HG03469 (cell line): Measurements from ENCODE around the gene SPAG4.
A peak's percentile ranks its signal among the peaks of the same experiment; 100 is the strongest.

Source experiments
- ATAC-seq: cut with Tn5 transposase; IDR thresholded peaks from one replicate; pipeline ENCODE4 v1.9.1; 2021; ENCODE audit warnings: mild to moderate bottlenecking, moderate library complexity, moderate number of reproducible peaks; ENCODE audit not compliant: unreplicated experiment

SPAG4 gene

DNA sequence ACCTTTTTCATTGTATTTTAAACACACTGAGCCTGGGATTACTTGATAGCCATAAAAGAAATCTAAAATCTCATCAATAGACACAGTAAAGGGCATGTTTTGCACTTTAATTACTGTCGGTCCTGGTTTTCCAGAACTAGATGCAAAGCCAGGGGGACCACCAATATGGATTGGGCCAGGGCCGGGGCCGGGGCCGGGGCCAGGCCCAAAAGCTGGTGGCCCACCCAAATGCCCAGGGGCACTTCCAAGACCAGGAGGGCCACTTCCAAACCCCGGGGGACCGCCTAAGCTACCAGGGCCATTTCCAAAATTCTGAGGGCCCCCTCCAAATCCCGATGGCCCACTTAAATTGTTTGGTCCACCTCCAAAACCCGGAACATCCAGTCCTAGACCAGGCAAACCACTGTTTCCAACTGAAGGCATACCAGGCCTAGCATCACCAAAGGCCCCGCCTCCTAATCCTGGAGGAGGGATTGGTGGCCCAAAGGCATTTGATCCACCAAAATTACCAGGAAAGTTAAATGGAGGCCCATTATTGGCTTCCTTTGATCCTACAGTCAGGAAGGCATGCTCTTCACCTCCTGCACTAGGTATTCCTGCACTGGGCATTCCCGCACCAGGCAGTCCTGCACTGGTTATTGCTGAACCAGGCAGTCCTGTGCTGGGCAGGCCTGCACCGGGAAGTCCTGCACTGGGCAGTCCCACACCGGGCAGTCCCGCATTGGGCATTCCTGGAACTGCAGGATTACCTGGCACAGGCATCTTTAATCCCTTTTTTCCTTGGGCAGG, 37.2 kb downstream of the SPAG4 start:
- ATAC-seq = no peak

DNA sequence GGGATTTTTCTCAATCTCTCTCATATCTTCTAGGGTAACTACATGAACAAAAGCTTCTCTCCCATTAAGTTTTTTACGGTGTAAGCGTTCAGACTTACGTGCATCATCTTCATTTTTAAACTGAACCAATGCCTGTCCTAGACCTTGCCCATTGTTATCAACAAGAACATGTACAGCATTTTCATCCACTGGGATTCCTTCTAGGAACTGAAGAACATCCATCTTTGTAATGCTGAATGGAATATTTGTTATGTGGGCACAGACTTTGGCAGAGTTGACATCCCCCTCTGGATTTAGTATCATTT, 37.8 kb downstream of the SPAG4 start:
- ATAC-seq = no peak

DNA sequence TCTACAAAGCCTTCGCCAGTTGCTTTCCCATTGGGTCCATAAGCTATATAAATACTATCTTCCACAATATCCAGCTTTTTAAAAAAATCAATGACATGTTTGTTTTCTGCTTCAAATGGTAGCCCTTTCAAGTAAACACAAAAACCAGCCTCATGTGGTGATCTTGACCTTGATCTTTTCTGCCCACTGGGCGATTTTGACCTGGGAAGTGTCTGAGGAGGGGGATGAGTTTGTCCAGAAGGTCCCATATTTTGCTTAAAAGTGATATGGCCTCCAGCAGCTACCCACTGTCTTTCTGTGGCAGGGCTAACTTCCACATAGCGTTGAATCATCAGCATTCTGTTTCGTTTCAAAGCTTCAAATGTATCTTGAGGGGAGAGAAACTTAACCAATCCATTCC, 38.3 kb downstream of the SPAG4 start:
- no peak for ATAC-seq

DNA sequence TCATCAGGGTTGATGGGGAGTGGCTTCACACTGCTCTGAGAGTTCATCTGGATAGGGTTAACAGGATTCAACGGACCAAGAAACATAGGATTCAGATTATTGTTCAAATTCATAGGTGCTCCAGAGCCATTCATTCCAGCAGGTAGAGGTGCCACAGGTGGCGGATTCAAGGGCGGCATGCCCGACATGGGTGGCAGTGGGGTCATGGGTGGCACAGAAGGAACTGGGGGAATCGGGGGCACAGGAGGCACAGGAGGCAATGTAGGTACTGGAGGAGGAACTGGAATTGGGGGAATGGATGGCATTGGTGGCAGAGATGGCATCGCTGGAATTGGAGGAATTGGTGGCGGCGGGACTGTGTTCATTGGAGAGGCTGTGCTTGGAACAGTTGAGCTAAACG, 38.8 kb downstream of the SPAG4 start:
- no peak for ATAC-seq

DNA sequence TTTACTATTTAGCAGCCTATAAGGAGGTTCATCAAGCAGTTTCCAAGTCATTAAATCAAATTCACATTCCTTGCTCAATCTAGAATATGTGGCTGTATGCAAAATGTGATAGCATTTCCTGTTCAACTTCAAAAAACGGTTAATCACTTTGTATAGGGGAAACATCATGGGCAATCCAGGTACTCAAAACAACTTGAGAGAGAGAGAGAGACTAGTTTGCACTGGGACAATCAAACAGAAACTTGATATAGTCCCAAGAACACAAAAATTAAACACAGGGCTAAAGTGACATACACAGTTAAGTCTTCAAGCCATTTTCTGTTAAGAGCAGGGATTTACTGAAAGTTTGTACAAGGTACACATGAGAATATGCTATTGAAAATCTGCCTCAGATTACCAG, 41.6 kb downstream of the SPAG4 start:
- ATAC-seq = no peak

DNA sequence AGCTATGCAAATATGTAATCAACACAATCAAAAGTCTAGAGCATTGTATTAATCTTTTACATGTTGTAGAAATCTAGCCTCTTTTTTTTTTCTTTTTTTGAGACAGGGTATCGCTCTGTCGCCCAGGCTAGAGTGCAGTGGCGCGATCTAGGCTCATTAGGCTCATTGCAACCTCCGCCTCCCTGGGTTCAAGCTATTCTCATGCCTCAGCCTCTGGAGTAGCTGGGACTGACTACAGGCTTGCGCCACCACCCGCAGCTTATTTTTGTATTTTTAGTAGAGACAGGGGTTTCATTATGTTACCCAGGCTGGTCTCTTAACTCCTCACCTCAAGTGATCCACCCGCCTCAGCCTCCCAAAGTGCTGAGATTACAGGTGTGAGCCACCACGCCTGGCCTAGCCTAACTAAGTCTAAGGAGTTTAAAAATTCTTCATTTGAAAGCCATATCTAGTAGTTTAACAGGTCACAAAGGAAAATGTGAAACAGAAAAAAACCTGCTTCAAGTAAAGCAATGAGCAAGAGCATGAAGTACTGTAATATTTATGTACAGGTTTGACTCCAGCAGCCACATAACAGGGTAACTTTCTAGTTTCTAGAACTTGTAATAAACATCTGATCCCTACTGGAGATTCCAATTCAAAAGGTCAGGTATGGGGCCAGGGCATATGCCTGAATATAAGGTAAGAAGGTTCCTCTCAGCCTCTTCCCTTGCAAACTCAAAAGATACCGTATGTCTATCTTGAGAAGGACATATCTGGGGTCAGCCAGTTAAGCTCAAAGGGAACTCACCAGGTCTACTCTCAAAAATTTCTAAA, 44.7 kb downstream of the SPAG4 start:
- ATAC-seq = no peak

DNA sequence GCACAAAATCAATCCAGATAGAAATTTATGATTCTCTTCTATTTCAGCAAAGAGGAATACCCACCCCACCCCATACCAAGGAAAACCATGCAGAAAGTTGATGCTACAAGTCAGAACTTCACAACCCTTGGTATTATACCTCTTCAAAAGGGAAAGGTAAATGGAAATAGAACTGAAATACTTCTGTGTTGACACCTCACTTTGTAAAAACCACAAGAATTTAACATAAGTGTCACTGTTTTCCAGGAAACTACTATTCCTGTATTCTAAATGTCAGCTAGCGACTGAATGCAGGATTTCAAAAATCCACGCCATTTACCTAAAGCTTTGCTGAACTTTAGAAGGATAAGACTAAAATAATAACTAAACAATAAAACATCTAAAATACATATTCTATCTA, 45.4 kb downstream of the SPAG4 start:
- ATAC-seq = no peak

DNA sequence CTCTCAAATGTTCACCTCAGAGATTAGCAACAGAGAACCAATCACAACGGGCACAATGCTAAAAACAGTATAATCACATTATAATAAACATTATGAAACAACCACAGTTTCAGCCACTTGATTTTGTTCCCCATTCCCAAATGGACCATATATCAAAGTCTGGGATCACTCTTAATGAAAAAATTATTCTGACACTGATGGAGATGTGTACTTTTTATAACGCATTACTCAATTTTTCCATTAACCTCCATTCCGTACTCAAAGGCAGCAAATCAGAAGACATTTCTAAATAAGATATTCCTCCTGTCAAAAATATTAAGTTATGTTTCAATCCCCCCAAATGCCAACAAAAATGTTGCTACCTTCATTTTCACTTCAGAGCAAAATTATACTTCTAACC, 46.3 kb downstream of the SPAG4 start:
- ATAC-seq = no peak

DNA sequence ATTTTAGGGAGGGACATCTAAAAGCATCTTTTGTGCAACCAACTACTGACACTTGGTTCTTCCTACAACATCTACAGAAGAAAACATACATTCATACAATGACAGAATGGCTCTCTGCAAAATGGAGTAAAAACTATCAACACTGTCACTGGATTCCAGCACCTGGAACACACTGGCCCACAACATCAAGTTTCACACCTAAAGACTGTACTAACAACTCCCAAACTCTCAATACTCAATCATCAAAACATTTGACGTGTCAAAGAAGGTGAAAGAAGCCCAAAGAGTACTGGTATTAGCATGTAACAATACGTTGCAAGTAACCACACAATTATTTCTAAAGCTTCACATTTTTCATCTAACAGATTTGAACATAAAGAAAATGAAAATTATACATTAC, 46.9 kb downstream of the SPAG4 start:
- no peak for ATAC-seq

DNA sequence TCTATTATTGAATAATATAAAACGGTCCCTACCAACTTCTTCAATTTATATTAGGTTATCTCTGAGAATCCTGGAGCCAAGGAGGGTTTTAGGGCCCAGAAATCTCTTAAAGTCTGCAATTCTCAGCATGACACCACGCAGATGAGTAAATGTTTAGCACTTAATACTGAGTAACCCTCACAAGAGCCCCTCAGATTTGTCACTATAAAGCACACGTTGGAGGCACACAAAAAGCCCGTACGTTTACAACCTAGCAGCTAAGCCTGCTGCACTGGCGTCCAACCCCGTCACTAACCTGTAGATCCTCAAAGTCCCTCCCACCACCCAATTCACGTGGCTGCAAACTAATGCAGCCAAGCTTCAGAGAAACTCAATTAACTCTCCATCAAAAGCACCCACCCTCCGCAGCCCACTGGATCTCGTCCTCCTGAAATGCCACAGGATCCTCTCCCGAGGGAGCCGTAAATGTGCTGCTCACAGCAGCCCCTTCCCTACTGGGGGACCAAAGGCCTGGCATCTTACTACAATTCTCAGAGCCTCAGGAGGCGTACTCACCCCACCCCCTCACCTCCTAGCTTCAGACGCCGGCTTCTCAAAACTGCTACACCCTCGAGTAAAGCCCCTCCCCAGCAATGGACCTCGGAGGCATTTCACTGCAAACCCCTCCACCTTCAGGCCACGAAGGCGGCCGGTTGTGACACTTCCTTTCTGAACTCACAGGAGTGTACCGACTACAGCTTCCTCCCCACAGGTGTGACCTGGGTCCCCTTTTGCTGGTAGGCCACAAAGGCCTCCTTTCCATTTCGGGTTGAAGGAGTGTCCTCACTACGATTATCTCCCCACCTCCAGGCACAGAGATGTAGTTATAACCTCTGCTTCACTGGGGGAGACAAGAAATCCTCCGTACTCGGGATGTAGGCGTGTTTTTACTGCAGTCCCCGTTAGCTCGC, 48.2 kb downstream of the SPAG4 start:
- peak; percentile 7 for ATAC-seq

DNA sequence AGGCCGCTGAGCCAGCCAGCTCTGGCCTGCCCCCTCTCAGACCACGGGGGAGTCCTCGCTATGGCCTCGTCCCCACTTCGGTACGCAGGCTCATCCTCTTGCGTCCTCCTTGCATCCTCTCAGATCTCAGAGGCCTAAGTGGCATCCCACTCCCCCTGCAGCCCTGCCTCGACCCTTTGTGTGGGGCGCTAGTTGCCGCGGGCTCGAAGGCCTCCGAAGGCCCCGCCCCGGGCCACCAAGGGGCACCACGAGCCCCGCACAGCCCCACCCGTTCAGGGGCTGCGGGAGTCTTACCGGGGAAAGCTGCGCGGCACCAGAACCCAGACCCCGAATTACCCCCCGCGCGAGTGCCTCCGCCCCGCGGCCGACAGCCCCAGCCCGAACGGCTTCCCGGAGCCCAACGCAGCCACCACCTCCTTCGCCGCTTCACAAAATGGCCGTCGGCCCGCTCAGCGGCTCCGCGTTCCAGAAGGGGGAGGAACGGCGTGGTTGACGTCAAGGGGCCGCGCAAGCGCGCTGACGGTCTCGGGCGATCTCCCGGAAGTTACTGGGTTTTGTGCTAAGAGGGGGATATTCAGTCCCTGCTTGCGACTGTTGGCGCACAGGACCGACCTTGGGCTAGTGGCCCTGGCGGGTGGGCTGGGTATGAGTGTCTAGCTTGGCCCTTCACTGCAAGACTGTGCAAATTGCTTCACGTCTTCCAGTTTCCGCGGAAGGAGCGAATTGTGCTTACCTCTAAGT, 49.0 kb downstream of the SPAG4 start, which contains the start of the genes CPNE1 and RBM12:
Gene CPNE1, minus strand, starts transcription at position 435 of the 741 bp plus-strand sequence. CDS start 31,977 bp downstream, outside the sequence.
Gene RBM12, minus strand, starts transcription at position 435 of the 741 bp plus-strand sequence. CDS start 9,578 bp downstream, outside the sequence.
- ATAC-seq = peak; percentile 58

DNA sequence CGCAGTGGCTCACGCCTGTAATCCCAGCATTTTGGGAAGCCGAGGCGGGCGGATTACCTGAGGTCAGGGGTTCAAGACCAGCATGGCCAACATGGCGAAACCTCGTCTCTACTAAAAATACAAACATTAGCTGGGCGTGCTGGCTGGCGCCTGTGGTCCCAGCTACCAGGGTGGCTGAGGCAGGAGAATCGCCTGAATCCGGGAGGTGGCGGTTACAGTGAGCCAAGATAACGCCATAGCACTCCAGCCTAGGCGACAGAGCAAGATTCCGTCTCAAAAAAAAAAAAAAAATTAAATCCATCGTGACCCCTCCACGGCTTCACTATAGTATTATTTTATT, 50.3 kb downstream of the SPAG4 start:
- no peak for ATAC-seq

DNA sequence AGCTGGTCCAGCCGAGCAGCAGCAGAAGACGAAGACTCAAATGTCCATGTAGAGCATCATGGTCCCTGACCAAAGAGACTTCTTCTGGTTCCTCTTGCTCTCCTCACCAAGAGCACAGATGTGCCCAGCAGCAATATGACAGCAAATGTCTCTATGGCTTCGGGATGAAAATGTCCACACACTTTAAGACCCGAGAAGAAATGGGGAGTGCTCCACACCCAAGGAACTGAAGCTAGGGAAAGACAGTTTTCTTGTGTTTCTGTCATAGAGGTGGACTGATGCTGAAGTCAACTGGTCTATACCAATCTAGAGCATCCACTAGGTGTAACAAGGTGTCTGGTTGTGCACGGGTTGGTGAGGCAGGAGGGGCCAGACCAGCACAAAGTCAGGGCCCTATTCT, 53.6 kb downstream of the SPAG4 start:
- ATAC-seq = no peak

DNA sequence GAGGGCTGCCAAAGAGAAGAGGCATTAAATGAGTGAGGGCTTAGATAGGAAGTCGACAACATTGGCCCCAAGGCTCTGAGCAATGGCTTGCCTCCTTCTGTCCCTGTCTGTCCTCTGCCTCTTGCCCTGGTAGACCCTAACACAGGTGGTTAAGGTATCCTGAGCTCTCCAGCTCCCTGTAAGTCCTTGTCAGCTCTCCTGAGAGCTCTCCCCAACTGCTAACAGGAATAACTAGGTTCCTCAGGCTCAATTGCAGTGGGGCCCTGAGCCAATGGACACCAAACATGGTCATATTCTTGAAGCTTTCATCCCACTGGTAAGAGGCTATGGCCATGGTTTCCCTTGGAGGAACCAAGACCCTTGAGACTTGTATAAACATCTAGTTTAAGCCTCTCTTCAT, 54.1 kb downstream of the SPAG4 start:
- ATAC-seq = no peak
